HG03558 (cell line): ENCODE measurements around the gene PEAR1.

Experiments used
- ATAC-seq: cut with Tn5 transposase; IDR thresholded peaks from one replicate; pipeline ENCODE4 v1.9.1; 2021; ENCODE audit warnings: moderate number of reproducible peaks; ENCODE audit not compliant: unreplicated experiment; ENCODE audit errors: extremely low read depth

PEAR1 gene

GRCh38 chr1:156879876-156880275, 13.6 kb upstream of the PEAR1 start:
- no peak for ATAC-seq

DNA sequence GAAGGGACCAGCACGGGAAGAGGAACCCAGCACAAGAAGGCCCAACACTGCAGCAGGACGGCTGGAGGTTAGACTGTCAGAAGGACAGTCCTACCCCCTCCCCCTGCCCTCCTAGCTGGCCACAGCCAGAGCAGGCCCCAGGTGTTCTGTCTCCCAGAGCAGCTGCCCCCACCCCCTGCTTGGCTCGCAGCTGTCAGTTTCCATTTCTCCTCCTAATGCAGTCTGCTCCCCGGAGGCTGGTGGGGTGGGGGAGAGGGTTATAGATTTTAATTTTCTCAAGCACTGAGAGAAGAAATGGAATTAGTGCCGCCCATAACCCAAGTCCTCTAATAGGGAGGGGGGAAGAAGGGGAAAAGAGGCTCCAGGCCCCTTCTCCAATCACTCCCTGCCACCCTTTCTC, 13.0 kb upstream of the PEAR1 start:
- no peak for ATAC-seq

DNA sequence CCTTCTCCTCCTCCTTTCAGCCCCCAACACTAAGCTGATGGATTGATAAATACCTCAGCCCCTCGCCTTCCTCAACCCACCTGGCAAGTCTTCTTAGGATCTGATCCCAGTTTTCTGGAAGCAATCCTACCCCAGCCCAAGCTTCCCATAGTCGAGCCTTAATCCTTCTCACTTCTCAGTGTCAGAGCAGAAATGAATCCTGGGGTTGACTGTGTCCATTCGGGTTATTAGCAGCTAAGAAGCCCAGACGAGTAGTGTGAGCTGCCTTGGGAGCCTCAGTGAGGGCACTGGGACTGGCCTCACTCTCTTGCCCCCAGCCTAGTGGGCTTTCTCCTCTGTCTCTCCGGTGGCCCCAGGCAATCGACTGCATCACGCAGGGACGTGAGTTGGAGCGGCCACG, 12.4 kb upstream of the PEAR1 start:
- no peak for ATAC-seq

- no peak for ATAC-seq
Measured at GRCh38 chr1:156881663-156882062, 11.9 kb upstream of the PEAR1 start.

DNA sequence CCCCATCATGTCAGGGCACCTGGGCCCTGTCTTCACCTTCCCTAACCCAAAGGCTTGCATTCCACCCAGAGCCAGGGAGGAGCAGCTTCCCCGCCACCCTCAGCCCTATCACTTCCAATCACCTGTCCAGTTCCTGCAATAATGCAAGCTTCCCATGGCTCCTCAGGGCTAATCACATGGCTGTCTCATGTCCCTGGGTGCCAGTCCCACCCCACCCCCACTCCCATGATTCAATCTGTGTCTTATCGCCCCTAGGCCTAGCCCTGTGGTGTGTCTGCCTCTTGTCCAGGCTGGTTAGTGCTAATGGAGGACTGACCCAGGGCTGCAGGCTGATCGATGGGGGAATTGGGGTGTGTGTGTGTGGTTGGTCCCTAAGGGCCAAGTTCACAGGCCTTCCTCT, 11.0 kb upstream of the PEAR1 start:
- no peak for ATAC-seq

DNA sequence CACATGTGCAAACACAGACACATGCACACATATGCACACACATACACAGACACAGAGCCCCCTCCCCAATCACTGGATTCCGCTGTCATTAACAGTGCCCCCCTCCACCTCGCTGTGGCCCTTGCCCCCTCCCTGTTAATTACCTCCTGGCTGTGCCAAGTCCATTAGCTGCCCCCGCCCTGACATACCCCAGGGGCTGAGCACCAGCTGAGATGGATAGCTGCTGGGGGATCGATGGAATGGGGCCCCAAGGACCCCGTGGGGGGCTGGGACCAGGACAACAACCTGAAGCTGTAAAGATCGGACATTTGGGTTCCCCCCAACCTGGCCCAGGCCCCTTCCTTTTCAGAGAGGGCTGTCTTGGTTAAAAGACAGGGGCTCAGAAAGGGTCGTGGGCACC, 9.6 kb upstream of the PEAR1 start:
- ATAC-seq, result no peak

GRCh38 chr1:156884560-156885184, 8.8 kb upstream of the PEAR1 start:
- ATAC-seq, result no peak

GRCh38 chr1:156885314-156885713, 8.2 kb upstream of the PEAR1 start:
- ATAC-seq, result no peak

DNA sequence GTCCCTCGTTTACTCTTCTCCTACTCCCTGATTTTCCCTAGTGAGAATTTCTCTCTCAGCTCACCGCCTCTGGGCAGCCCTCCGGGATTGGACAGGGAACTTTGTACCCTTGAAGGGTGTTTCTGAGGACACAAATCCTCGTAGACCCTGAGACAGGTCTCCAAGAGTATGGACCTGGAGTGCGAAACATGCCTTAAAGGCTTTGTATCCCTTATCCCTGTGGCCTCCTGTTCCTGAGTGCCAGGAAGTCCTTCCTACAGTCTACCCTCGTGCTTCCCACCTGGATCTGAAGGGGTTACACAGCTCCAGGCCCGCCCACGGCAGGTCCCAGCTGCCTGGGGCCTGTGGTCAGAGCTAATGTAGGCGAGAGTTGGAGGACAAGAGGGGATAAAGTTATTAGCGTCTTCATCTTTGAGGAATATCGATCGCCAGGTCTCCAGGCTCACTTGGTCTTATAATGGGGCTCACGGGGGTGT, 7.6 kb upstream of the PEAR1 start:
- no peak for ATAC-seq

GRCh38 chr1:156886583-156887281, 6.8 kb upstream of the PEAR1 start:
- no peak for ATAC-seq

- no peak for ATAC-seq
Measured at GRCh38 chr1:156887317-156887716, 6.2 kb upstream of the PEAR1 start.

GRCh38 chr1:156887734-156888133, 5.8 kb upstream of the PEAR1 start:
- ATAC-seq, result no peak

GRCh38 chr1:156889802-156890580, 3.5 kb upstream of the PEAR1 start:
- ATAC-seq, result no peak

DNA sequence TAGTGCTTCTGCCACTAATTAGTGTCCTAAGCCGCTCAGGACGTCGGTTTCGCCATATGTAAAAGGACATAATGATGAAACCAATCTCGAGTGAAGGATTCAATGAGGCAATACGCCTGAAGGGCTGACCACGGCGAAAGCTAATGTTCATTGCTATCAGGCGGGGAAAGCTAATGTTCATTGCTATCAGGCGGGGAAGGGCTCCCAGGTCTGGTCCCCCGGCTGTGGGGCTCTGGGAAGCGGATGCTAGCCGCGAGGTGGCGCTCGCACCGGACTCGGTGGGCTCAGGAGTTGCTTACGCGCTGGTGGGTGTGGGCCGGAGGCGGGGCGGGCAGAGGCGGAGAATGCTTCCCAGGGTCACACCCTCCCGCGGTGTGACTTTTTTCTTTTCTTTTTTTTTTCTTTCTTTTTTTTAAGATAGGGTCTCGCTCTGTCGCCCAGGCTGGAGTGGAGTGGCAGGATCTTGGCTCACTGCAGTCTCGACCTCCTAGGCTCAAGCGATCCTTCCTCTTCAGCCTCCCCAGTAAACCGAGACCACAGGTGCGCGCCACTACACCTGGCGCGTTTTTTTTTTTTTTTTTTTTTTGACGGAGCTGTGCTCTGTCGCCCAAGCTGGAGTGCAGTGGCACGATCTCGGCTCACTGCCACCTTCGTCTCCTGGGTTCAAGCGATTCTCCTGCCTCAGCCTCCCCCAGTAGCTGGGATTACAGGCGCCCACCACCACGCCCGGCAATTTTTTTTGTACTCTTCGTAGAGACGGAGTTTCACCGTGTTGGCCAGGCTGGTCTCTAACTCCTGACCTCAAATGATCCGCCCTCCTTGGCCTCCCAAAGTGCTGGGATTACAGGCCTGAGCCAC, 1.1 kb upstream of the PEAR1 start:
- ATAC-seq, result no peak

- no peak for ATAC-seq
Measured at GRCh38 chr1:156894001-156894400, 483 bp downstream of the PEAR1 start.

GRCh38 chr1:156894711-156895454, 1.4 kb downstream of the PEAR1 start:
- ATAC-seq, result no peak

DNA sequence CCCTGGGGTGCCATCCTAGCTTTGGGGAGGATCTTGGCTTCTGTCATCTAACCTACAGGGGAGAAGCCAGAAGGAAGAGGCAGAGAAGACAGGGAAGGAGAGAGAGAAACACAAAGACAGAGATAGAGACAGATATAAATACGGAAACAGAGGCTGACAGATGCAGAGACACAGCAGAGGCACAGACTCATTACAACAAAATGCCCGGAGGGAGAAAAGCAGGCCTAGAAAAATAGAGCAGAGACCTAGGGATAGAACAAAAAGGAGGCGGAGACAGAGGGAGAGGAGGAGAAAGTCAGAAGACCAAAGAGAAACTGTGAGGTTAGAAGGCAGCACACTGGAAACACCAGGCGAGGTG, 1.9 kb downstream of the PEAR1 start:
- ATAC-seq, result no peak

DNA sequence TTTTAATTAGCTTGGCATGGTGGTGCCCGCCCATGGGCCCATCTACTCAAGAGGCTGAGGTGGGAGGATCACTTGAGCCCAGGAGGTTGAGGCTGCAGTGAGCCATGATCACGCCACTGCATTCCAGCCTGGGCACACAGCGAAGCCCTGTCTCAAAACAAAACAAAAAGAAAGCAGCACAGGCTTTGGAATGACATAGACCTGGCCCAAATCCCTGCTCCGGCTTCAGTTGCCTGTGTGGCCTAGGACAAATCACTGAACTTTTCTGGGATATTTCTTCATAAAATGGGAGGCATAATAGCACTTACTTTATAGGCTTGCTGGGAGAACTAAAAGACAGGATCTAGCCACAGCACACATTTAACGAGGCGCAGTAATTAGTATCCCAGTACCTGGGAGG, 2.4 kb downstream of the PEAR1 start:
- ATAC-seq, result no peak

GRCh38 chr1:156896490-156897033, 3.0 kb downstream of the PEAR1 start:
- ATAC-seq, result no peak
